ENCODE data around the gene MGMT.
A peak's percentile ranks its signal among the peaks of the same experiment; 100 is the strongest.

MGMT gene

DNA sequence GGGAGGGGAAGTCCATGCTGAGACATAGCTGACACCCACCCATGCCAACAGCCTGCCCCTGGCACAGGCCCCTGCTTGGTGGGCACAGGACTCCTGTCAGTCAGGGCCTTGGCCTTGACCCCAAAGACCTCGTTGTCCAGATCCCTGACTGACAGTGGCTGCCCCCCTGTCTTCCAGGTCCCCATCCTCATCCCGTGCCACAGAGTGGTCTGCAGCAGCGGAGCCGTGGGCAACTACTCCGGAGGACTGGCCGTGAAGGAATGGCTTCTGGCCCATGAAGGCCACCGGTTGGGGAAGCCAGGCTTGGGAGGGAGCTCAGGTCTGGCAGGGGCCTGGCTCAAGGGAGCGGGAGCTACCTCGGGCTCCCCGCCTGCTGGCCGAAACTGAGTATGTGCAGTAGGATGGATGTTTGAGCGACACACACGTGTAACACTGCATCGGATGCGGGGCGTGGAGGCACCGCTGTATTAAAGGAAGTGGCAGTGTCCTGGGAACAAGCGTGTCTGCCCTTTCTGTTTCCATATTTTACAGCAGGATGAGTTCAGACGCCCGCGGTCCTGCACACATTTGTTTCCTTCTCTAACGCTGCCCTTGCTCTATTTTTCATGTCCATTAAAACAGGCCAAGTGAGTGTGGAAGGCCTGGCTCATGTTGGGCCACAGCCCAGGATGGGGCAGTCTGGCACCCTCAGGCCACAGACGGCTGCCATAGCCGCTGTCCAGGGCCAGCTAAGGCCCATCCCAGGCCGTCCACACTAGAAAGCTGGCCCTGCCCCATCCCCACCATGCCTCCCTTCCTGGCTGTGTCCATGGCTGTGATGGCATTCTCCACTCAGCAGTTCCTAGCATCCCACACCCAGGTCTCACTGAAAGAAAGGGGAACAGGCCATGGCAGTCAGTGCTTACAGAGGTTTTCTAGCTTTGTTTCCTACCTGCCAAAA lies 299.8 kb downstream of the MGMT start:
- H3K4me3 Mint-ChIP-seq: no peak overlapping the region
- H3K36me3 Mint-ChIP-seq: peaks cover 7% of the 10 kb centered on the region
- peaks cover 4% of the 10 kb centered on the region for H3K9me3 Mint-ChIP-seq
- DNase-seq (ENCODE audit: low spot score in 2 of 2): peak in 1 of 2 donors; percentile 41
- no peak overlapping the region for H3K27ac Mint-ChIP-seq
- H3K4me1 Mint-ChIP-seq: no peaks in the 10 kb centered on the region
- no peak for ATAC-seq

DNA sequence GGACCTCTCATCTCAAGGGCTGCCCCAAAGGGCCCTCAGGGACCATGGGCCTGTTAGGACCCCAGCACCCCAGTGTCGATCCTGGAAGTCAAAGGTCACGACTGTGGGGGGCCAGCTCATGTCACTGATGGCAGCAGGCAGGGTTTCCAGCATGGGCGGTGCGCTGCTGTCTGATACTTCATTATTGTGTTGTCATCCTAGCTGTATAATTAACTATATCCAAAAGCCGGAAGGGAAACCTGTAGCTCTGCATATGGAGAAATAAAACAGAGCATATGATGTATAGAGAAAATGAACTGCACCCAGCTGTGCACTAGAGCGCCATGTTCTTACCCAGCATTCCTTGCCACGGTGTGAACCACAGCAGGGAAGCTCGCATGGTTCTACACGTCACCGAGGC lies 300.7 kb downstream of the MGMT start:
- no peaks in the 10 kb centered on the region for H3K4me1 Mint-ChIP-seq
- no peak overlapping the region for H3K27ac Mint-ChIP-seq

DNA sequence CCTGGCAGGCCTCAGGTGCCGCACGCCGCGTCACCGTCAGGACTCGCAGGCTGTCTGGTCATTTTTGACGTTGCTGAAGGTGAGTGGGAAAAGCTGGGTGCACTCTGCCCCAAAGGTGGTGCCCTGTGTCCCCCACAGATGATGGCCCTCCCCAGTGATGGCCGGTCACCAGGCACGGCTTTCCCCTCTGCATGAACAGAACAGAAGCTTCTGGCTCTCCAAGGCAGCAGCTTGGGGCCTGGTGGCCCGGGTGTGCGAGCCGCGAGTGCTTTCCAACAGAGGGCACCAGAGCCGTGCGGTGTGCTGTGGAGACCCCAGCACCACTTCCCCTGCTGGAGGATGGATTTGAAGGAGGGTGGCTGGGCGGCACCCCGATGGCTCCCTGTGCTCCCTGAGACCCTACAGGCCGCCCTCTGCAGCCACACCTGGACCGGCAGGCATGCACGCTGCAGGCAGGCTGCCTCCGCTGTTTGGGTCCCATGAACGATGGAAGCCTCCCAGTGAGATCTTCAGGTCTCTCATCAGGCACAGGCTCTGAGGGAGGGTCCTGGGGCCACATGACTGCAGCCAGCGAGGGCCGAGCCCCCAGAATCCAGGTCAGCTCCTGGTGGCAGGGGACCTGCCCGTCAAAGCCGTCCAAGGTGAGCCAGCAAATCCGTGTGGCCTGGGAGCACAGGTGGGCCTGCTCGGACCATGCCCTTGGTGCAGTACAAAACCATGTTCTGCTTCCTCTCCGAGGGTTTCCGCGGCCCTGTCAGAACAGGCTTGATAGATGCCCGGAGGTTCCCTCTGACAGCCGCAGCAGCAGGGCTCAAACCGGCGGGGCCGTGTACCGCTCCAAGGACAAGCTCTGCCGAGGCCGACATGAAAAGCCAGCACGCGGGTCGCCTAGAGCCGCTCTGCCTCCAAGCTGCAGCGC lies 301.7 kb downstream of the MGMT start:
- H3K27ac Mint-ChIP-seq: no peak overlapping the region
- no peak overlapping the region for H3K4me3 Mint-ChIP-seq
- H3K9me3 Mint-ChIP-seq: peaks cover 4% of the 10 kb centered on the region
- H3K4me1 Mint-ChIP-seq: no peaks in the 10 kb centered on the region
- DNase-seq (ENCODE audit: low spot score in 2 of 2) (peak in 1 of 2 donors; percentile 20), ATAC-seq (no peak)
- H3K36me3 Mint-ChIP-seq: no peaks in the 10 kb centered on the region

More for the DNA sequence above, 300.7 kb downstream of the MGMT start:
- Mint-ChIP-seq H3K9me3 (peaks cover 4% of the 10 kb centered on the region), H3K36me3 (no peaks in the 10 kb centered on the region), H3K4me3 (no peak overlapping the region)
- ATAC-seq (no peak), DNase-seq (ENCODE audit: low spot score in 2 of 2) (peak in 1 of 2 donors; percentile 4)

DNA sequence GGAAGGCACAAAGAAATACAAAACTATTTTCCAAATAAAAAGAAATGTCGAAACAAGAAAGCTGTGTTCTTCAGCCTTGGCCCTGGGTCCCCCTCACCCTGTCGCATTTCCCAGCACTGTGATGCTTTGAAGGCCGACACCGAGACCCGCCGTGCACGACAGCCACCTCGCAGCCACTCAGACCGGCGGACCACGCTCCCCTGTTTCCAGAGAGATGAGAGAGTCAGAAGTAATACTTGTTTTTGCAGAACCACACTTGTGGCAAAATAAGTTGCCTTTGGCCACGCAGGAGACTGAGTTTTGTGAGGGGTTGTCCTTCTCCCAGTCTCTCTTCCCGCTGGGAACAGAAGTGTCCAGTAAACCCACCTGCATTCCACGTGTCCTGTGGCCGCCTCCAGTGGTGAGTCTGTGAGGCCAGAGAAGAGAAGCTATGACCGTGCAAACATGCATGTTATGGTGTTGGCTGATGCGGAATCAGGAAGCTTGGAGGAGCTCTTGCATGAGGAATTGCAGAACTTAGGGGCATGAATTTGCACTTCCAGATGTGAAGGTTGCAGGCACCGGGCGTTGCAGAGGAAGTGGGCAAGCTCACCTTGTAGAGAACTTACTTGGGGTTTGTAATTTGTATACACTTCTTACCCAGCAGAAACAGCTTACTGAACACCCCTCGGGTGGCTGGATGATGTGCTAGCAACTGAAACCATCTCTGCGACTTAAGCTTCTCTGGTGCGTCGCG lies 302.5 kb downstream of the MGMT start:
- Mint-ChIP-seq H3K27ac (no peak overlapping the region), H3K9me3 (peaks cover 2% of the 10 kb centered on the region)

DNA sequence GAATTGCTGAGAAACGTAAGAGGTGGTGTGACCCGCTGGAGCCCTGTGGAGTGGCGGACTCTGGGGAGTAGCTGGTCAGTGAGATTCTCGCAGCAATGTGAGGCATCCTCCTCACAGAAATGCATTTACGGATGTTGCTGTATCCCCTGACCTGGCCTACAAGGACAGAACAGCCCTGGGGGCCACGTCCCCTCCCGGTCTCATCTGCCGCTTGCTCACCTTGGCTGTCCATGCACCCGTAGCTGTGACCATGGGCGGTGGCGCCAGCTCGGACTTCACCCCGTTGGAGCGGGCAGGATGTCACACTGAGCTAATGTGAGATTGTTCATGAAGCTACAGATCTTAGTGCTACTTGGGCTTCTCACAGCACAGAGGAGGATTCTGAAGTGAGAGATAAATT lies 303.2 kb downstream of the MGMT start:
- DNase-seq (ENCODE audit: low spot score in 2 of 2) (peak in 1 of 2 donors; percentile 23), ATAC-seq (no peak)
- Mint-ChIP-seq H3K27ac (no peak overlapping the region), H3K9me3 (peaks cover 2% of the 10 kb centered on the region), H3K4me1 (no peaks in the 10 kb centered on the region), H3K4me3 (no peak overlapping the region), H3K36me3 (no peaks in the 10 kb centered on the region)

More for the DNA sequence above, 302.5 kb downstream of the MGMT start:
- DNase-seq (ENCODE audit: low spot score in 2 of 2) (peak in 1 of 2 donors; percentile 29), ATAC-seq (no peak)
- Mint-ChIP-seq H3K4me3 (no peak overlapping the region), H3K36me3 (no peaks in the 10 kb centered on the region), H3K4me1 (no peaks in the 10 kb centered on the region)

DNA sequence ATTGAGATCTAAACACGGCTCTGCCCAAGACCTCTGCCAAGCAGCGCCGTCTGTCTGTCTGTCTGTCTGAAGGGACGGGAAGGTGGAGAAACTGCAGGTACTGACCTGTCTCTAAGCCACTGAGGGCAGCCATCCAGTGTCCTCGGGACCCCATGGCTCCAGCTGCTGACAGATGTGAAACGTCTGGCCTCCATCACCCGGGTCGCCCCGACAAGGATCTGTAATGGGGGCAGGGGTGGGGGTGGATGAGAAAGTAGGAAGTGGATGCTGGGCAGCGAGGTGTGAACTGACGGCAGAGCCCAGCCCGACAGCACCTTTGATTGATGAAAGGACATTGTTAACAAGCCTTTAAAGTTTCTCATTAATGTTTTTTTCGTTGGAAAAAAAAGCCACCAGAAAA lies 304.0 kb downstream of the MGMT start:
- Mint-ChIP-seq H3K36me3 (no peaks in the 10 kb centered on the region), H3K27ac (no peak overlapping the region), H3K9me3 (peaks cover 2% of the 10 kb centered on the region), H3K4me1 (no peaks in the 10 kb centered on the region), H3K4me3 (no peak overlapping the region)
- ATAC-seq: no peak
- peak in 1 of 2 donors; percentile 39 for DNase-seq (ENCODE audit: low spot score in 2 of 2)

DNA sequence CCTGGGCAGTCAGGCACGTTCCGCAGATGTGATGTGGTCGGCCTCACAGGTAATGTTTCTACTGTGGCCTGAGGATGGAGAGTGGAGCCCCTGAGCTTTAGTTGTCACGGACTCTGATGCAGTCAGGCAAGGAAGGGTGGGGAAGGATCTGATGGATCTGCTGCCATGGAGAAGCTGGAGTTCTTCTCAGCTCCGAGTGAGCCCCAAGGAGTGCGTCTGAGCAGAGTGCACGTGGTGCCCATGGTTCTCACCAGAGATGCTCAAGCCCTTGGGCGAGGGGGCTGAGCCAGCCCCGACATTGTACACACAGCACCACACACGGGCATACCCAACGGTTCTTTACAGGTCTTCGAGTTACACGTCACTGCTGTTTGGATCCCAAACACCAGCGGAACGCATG lies 304.5 kb downstream of the MGMT start:
- Mint-ChIP-seq H3K9me3 (peaks cover 4% of the 10 kb centered on the region), H3K4me1 (no peaks in the 10 kb centered on the region), H3K27ac (no peak overlapping the region), H3K36me3 (no peaks in the 10 kb centered on the region), H3K4me3 (no peak overlapping the region)
- no peak for ATAC-seq
- peak in 1 of 2 donors; percentile 2 for DNase-seq (ENCODE audit: low spot score in 2 of 2)

DNA sequence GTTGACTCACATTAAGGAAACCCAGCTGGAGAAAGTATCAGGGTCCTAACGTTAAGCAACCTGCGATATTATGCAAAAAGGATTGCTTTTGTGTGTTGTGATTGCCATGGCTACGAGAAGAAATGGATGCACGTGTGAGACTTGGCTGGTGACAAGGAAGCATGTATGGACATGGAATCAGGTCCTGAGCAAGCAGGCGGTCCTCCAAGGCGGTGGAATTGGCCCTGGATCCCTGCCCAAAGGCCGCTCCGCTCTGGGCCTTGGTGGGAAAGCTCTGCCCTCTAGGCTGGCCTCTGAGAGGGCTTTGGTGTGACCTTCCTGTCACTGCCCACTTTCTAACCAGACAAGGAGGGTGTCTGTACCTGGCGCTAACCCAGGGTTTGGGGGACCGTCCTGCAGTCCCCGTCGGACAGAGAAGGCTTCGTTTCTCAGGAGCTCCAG lies 305.0 kb downstream of the MGMT start:
- DNase-seq (ENCODE audit: low spot score in 2 of 2): no peak
- no peak overlapping the region for H3K4me3 Mint-ChIP-seq
- ATAC-seq: no peak
- H3K9me3 Mint-ChIP-seq: peaks cover 9% of the 10 kb centered on the region
- H3K36me3 Mint-ChIP-seq: no peaks in the 10 kb centered on the region
- H3K27ac Mint-ChIP-seq: no peak overlapping the region
- H3K4me1 Mint-ChIP-seq: no peaks in the 10 kb centered on the region

DNA sequence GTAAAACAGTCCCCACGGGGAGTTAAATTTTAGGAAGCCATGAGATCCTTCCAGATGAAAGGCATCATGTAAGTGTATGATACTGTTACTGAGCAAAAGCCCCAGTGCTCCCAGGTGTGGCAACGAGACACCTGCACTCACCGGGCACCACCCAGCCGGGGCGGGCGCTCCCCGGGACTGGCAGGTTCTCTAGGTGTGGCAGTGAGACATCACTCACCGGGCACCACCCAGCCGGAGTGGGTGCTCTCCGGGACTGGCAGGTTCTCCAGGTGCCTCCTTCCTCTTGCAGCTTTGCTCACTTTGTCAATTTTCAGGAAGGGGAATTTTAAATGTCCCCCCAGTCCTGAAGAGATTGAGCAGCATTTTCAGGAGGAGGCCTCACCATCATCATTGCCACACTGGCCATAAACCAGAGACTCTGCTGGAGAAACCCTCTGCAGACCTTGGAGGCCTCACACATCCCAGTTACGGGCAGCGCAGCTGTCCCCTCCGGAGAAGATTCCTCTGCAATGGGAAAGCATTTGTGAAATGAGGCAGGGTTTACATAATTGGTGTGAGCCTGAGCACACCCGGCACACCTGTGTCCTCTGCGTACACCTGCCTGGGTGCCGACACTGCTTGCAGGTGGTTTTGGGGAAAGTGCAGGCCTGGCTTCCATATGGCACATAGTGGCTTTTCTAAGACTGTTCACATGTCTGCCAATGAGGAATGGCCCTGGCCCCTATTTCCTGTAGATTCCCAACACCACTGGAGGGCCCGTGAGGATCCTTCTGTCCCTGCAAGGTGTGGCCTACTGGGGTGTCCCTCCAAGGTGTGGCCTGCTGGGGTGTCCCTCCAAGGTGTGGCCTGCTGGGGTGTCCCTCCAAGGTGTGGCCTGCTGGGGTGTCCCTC lies 305.7 kb downstream of the MGMT start:
- peaks cover 14% of the 10 kb centered on the region for H3K9me3 Mint-ChIP-seq
- DNase-seq (ENCODE audit: low spot score in 2 of 2): no peak
- H3K27ac Mint-ChIP-seq: no peak overlapping the region
- ATAC-seq: no peak
- no peak overlapping the region for H3K4me3 Mint-ChIP-seq
- no peaks in the 10 kb centered on the region for H3K36me3 Mint-ChIP-seq
- H3K4me1 Mint-ChIP-seq: no peaks in the 10 kb centered on the region

DNA sequence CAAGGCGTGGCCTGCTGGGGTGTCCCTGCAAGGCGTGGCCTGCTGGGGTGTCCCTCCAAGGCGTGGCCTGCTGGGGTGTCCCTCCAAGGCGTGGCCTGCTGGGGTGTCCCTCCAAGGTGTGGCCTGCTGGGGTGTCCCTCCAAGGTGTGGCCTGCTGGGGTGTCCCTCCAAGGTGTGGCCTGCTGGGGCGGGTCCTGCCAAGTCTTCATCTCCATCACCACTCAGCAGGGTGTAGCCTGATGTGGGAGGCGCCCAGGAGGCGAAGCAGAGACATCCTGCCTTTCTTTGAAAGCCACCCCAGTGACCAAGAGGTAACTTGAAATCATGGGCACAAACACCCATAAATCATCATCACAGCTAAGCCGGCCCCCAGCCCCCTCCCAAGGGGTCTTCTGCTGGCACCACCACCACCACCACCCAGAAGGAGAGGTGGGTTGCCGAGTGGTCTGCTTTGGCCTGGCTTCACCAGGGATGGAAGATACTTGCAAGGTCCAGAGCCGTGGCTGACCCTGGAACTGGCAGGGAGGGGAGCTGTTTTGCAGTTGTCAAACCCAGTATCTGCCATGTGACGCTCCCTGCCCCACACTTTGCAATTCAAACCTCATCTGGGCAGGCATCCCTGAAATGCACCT lies 306.4 kb downstream of the MGMT start:
- DNase-seq (ENCODE audit: low spot score in 2 of 2): no peak
- ATAC-seq: no peak
- Mint-ChIP-seq H3K4me3 (no peak overlapping the region), H3K36me3 (no peaks in the 10 kb centered on the region), H3K27ac (no peak overlapping the region), H3K4me1 (no peaks in the 10 kb centered on the region), H3K9me3 (peaks cover 14% of the 10 kb centered on the region)

DNA sequence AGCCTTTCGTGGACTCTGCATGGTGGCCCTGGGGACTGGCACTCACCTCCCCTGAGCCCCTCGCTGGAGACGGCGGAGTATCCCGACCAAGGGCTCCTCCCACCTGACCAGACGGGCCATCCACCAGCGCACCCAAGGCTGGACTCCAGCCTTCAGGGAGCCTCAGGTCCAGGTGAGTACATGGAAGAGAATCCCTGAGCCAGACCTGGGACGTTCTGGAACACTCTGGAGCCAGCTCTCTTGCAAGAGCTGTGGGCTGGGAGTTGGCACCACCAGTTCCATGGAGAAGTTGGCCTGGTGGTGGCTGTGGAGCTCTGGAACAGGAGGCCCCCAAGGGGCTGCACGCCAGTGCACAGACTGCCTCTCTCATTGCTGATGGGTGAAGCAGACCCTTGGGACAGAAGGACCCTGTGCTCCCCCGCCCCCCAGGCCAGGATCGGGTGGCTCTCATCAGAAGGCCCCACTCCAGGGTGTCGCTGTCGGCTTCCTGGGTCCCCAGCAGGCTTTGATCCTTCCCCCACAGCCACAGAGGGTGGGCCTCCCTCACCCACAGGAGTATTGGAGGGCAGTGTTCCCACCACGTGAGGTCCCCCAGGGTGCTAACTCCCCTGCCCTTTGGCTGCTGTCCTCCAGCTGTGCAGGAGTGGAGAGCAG lies 307.2 kb downstream of the MGMT start:
- H3K4me1 Mint-ChIP-seq: no peaks in the 10 kb centered on the region
- ATAC-seq (no peak), DNase-seq (ENCODE audit: low spot score in 2 of 2) (no peak)
- H3K36me3 Mint-ChIP-seq: no peaks in the 10 kb centered on the region
- H3K4me3 Mint-ChIP-seq: no peak overlapping the region
- H3K27ac Mint-ChIP-seq: no peak overlapping the region
- H3K9me3 Mint-ChIP-seq: peaks cover 14% of the 10 kb centered on the region

DNA sequence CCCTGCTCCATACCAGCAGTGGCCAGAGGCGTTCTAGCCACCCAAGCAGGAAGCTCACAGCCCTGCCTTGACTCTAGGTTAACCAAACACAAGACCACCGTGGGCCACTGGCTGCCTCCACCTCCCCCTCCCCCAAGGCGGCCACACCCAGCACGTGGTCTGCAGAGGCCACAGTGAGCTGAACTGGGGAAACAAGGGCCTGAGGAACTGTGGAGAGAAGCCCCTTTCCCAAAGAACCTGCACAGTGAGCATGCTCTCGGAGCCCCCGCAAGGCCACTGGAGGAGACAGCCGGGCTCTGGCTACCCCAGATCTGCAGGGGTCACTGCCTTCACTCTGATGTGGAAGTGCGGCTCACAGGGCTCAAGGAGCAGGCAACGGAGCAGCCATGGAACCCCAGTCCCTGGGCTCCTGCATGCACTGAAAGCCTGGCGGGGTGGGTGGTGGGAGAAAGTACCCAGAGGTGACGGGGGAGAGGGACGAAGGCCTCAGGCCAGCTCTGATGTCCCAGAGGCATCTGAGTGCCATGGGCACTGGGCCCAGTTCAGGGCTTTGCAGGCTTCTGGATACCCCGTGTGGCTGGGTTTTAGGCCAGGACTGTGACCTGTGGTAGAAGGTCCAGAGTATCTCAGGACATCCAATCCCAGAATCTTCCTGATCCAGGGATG lies 307.8 kb downstream of the MGMT start:
- no peak overlapping the region for H3K4me3 Mint-ChIP-seq
- ATAC-seq (no peak), DNase-seq (ENCODE audit: low spot score in 2 of 2) (no peak)
- no peaks in the 10 kb centered on the region for H3K36me3 Mint-ChIP-seq
- no peaks in the 10 kb centered on the region for H3K4me1 Mint-ChIP-seq
- peaks cover 14% of the 10 kb centered on the region for H3K9me3 Mint-ChIP-seq
- H3K27ac Mint-ChIP-seq: no peak overlapping the region

DNA sequence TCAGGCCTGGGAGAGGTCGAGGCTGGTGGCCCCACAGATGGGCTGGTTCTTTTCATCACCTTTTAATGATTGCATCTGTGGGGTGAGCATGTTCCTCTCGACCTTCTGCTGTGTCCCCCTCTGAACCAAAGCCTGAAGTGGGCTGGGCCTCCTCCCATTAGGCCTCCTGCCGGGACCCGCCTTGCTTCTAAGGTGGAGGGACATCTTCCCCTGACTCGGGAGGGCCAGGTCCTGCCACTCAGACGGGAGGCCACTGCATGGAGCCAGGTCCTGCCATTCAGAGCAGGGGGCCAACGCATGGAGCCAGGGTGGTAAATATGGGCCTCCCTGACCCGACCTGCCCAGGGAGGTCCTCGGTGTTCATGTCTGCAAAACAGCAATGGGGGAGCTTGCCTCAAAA lies 308.6 kb downstream of the MGMT start:
- Mint-ChIP-seq H3K4me1 (no peaks in the 10 kb centered on the region), H3K27ac (no peak overlapping the region), H3K9me3 (peaks cover 16% of the 10 kb centered on the region), H3K4me3 (no peak overlapping the region), H3K36me3 (no peaks in the 10 kb centered on the region)
- ATAC-seq (no peak), DNase-seq (ENCODE audit: low spot score in 2 of 2) (no peak)

Measured in stimulated activated effector memory CD8-positive, alpha-beta T cell treated with anti-CD3 and anti-CD28 coated beads, Interleukin-12 subunit alpha, Interleukin-12 subunit beta, amount 100 ng/mL, for 72 hours (primary cell).